PC-9 (cell line): ENCODE results near the gene CALB2. TPM values are rescaled to one million over a fixed set of nuclear protein-coding genes. Genes with fewer than 3 reads are reported as not detected.

Experiments used
- BruUV-seq: library from RNA; stranded (reverse); fragments of 400-500 nt; replicated peaks from 2 replicates; lab custom pipeline; 2021; lab: Mats Ljungman, UMichigan
- CTCF ChIA-PET: fragments of 300-600 bp; sonication (Branson Sonifier 250); formaldehyde crosslinking; loops from one replicate; lab custom pipeline; 2022; ENCODE audit warnings: antibody characterized with exemption; lab: Charles Lee
- POLR2A ChIA-PET: fragments of 300-600 bp; sonication (Branson Sonifier 250); formaldehyde crosslinking; loops from one replicate; lab custom pipeline; 2022; ENCODE audit warnings: antibody characterized with exemption; ENCODE audit not compliant: unreplicated experiment; lab: Charles Lee
- DNase-seq, 2 experiments: peaks; one replicate each; pipeline versions ENCODE4 v3.0.0 to v3.0.0-alpha.2; 2015 to 2022; ENCODE audit warnings: mixed read lengths in 1 of 2
- H2AFZ ChIP-seq: fragments of 200-600 bp; sonication (generic); 2 replicates; pipeline ENCODE4 v1.8.1; 2017; ENCODE audit warnings: antibody characterized with exemption
- H3F3A ChIP-seq: fragments of 200-600 bp; sonication (generic); 2 replicates; pipeline ENCODE4 v1.8.1; 2017; ENCODE audit warnings: antibody characterized with exemption, mild to moderate bottlenecking, low read depth; ENCODE audit not compliant: insufficient read depth
- H3K27ac ChIP-seq: fragments of 200-600 bp; sonication (generic); 2 replicates; pipeline ENCODE4 v1.6.1; 2016; ENCODE audit warnings: mixed run types
- H3K27me3 ChIP-seq: fragments of 200-600 bp; sonication (generic); 2 replicates; pipeline ENCODE4 v1.6.1; 2016; ENCODE audit warnings: low read depth, mixed run types; ENCODE audit not compliant: insufficient read depth
- H3K36me3 ChIP-seq: fragments of 200-600 bp; sonication (generic); 2 replicates; pipeline ENCODE4 v1.6.1; 2016; ENCODE audit warnings: low read depth, mixed run types
- H3K4me1 ChIP-seq: fragments of 200-600 bp; sonication (generic); replicated peaks from 2 replicates; pipeline ENCODE4 v1.6.1; 2016; ENCODE audit warnings: mixed run types; ENCODE audit not compliant: insufficient read depth
- H3K4me2 ChIP-seq: fragments of 200-600 bp; sonication (generic); 2 replicates; pipeline ENCODE4 v1.6.1; 2017; ENCODE audit warnings: mixed run types
- H3K4me3 ChIP-seq: fragments of 200-600 bp; sonication (generic); 2 replicates; pipeline ENCODE4 v1.6.1; 2016; ENCODE audit warnings: mixed run types
- H3K79me2 ChIP-seq: fragments of 200-600 bp; sonication (generic); 2 replicates; pipeline ENCODE4 v1.6.1; 2017; ENCODE audit warnings: low read depth, mixed run types
- H3K9me2 ChIP-seq: fragments of 200-600 bp; sonication (generic); 2 replicates; pipeline ENCODE4 v1.8.1; 2017; ENCODE audit warnings: mild to moderate bottlenecking; ENCODE audit not compliant: insufficient read depth
- H3K9me3 ChIP-seq: fragments of 200-600 bp; sonication (generic); 2 replicates; pipeline ENCODE4 v1.8.1; 2016; ENCODE audit warnings: low read depth; ENCODE audit not compliant: insufficient read depth
- H4K20me1 ChIP-seq: fragments of 200-600 bp; sonication (generic); 2 replicates; pipeline ENCODE4 v1.8.1; 2017; ENCODE audit not compliant: insufficient read depth
- EZH2 ChIP-seq: fragments of 200-600 bp; sonication (generic); IDR thresholded peaks from 2 replicates; pipeline ENCODE4 v1.8.0; 2017; ENCODE audit warnings: antibody characterized with exemption, low read depth
- intact Hi-C: fragments of 100-400 bp; cut with micrococcal nuclease; formaldehyde crosslinking; loops from one replicate; pipeline ENCODE4 v1.10.0; 2022; ENCODE audit not compliant: unreplicated experiment
- total RNA-seq: library from RNA; stranded (reverse); gene quantifications from 2 replicates; pipeline ENCODE4 v1.2.3, GENCODE V29; 2021
- TF ChIP-seq, protein P1 (sequence below): fragments of 200-600 bp; sonication (generic); conservative IDR thresholded peaks from 2 replicates; pipeline ENCODE4 v1.6.1; 2017; ENCODE audit warnings: mixed run types, antibody characterized with exemption, mild to moderate bottlenecking, moderate library complexity

Gene CALB2
- total RNA-seq, 1 experiment from 2014 or later = 135 TPM

GRCh38 chr16:71429581-71429980 lies 71.1 kb downstream of the CALB2 start:
- intact Hi-C loops = no loop called here
- H3K36me3 ChIP-seq = no peaks in the 10 kb centered on the region
- H3K9me2 ChIP-seq = no peaks in the 10 kb centered on the region
- H3K27ac ChIP-seq = no peak overlapping the region
- no peaks in the 10 kb centered on the region for H3K79me2 ChIP-seq
- no peaks in the 10 kb centered on the region for H3K4me1 ChIP-seq
- peaks cover 22% of the 10 kb centered on the region for H3K27me3 ChIP-seq
- no peak overlapping the region for H2AFZ ChIP-seq
- no peaks in the 10 kb centered on the region; the same call in 1 of the 2 replicates for H3F3A ChIP-seq
- TF ChIP-seq, protein P1, sequence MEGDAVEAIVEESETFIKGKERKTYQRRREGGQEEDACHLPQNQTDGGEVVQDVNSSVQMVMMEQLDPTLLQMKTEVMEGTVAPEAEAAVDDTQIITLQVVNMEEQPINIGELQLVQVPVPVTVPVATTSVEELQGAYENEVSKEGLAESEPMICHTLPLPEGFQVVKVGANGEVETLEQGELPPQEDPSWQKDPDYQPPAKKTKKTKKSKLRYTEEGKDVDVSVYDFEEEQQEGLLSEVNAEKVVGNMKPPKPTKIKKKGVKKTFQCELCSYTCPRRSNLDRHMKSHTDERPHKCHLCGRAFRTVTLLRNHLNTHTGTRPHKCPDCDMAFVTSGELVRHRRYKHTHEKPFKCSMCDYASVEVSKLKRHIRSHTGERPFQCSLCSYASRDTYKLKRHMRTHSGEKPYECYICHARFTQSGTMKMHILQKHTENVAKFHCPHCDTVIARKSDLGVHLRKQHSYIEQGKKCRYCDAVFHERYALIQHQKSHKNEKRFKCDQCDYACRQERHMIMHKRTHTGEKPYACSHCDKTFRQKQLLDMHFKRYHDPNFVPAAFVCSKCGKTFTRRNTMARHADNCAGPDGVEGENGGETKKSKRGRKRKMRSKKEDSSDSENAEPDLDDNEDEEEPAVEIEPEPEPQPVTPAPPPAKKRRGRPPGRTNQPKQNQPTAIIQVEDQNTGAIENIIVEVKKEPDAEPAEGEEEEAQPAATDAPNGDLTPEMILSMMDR = no peak
- TF ChIP-seq EZH2 = no peak
- CTCF ChIA-PET = interaction anchor here (0.7 kb wide), 1 partner anchor 21 kb away, joined by 3 read pairs; no protein-coding TSS in a partner anchor
- H3K4me2 ChIP-seq = no peak overlapping the region
- no peak overlapping the region for H3K4me3 ChIP-seq
- POLR2A ChIA-PET = no interaction called here
- no peak for DNase-seq
- BruUV-seq = no TSS peak
- H3K9me3 ChIP-seq = 0 out of 2 replicates have a peak, but pooled peaks cover 4% of the 10 kb centered on the region
- no peaks in the 10 kb centered on the region for H4K20me1 ChIP-seq

GRCh38 chr16:71430744-71431143 lies 72.2 kb downstream of the CALB2 start:
- ChIA-PET POLR2A (no interaction called here), CTCF (no interaction called here)
- Histone ChIP-seq H3K4me3 (no peak overlapping the region), H3K4me2 (no peak overlapping the region), H2AFZ (no peak overlapping the region), H3K9me3 (0 out of 2 replicates have a peak, but pooled peaks cover 4% of the 10 kb centered on the region), H3K79me2 (no peaks in the 10 kb centered on the region), H3K4me1 (no peaks in the 10 kb centered on the region), H3F3A (no peaks in the 10 kb centered on the region; the same call in 1 of the 2 replicates), H3K9me2 (no peaks in the 10 kb centered on the region), H3K27ac (no peak overlapping the region), H3K27me3 (peaks cover 20% of the 10 kb centered on the region), H4K20me1 (no peaks in the 10 kb centered on the region), H3K36me3 (no peaks in the 10 kb centered on the region)
- DNase-seq = no peak
- intact Hi-C loops = no loop called here
- BruUV-seq = no TSS peak
- TF ChIP-seq, protein P1 = no peak
- no peak for TF ChIP-seq EZH2

DNA sequence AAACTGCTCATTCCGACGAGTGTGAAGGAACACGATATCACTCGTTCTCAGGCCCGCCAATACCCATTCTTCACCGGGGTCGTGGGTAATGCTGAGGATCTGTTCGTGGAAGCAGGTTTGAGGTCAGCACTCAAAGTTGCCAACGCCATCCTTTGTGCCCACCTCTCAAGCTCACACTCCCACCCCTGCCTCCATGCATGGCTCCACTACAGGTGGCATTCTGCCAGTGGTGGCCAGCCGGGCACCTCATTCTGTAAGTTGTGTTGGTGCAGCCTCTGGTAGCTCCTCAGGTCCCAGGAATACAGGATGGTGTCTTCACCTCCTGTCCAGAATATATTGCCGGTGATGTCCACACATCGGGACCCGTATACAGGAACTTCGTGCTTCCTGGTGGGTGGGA lies 72.7 kb downstream of the CALB2 start:
- POLR2A ChIA-PET = no interaction called here
- intact Hi-C loops = no loop called here
- Histone ChIP-seq H4K20me1 (no peaks in the 10 kb centered on the region), H3K9me3 (0 out of 2 replicates have a peak, but pooled peaks cover 4% of the 10 kb centered on the region), H2AFZ (no peak overlapping the region), H3K4me3 (no peak overlapping the region), H3K27me3 (peaks cover 24% of the 10 kb centered on the region), H3K36me3 (no peaks in the 10 kb centered on the region), H3F3A (no peaks in the 10 kb centered on the region; the same call in 1 of the 2 replicates), H3K79me2 (no peaks in the 10 kb centered on the region), H3K27ac (no peak overlapping the region), H3K4me2 (no peak overlapping the region), H3K4me1 (no peaks in the 10 kb centered on the region), H3K9me2 (no peaks in the 10 kb centered on the region)
- DNase-seq = no peak
- no TSS peak for BruUV-seq
- CTCF ChIA-PET = no interaction called here
- TF ChIP-seq EZH2 = no peak
- TF ChIP-seq, protein P1 = no peak
